CD4-positive, alpha-beta T cell (primary cell): ENCODE data around the gene MED9. TPM values are rescaled to one million over a fixed set of nuclear protein-coding genes. Genes with fewer than 3 reads are reported as not detected.

Experiments used
- ATAC-seq: fragments of 200-7000 bp; cut with Tn5 transposase; one replicate; pipeline ENCODE4 v1.10.0; 2022; ENCODE audit warnings: mild to moderate bottlenecking; ENCODE audit not compliant: poor library complexity
- CTCF ChIA-PET: fragments of 350-600 bp; sonication (Branson Sonifier 250); formaldehyde crosslinking; loops from one replicate; lab custom pipeline; 2021; ENCODE audit warnings: antibody characterized with exemption, inconsistent platforms; lab: Charles Lee
- POLR2A ChIA-PET: fragments of 350-600 bp; sonication (Branson Sonifier 250); formaldehyde crosslinking; loops from one replicate; lab custom pipeline; 2021; ENCODE audit warnings: antibody characterized with exemption, inconsistent platforms; lab: Charles Lee
- DNase-seq, 14 experiments: peaks; one replicate each; pipeline ENCODE4 v3.0.0-alpha.2; 2013 to 2020; ENCODE audit warnings: mixed read lengths in 2 of 14
- H3K27ac ChIP-seq, 2 donors: one replicate each; pipeline versions ENCODE4 v1.5.1 to v1.7.0; 2013; ENCODE audit warnings: low read length in 2 of 2, low read depth in 1 of 2, mild to moderate bottlenecking in 1 of 2
- H3K27me3 ChIP-seq, 2 experiments: 1 replicate in 1 of 2; 2 replicates in 1 of 2; pipeline versions ENCODE4 v1.6.1 to v1.7.0; 2013; ENCODE audit warnings: low read length in 2 of 2, control low read depth in 1 of 2, mild to moderate bottlenecking in 1 of 2, moderate library complexity in 1 of 2; ENCODE audit not compliant: insufficient read depth in 2 of 2, control insufficient read depth in 1 of 2
- H3K36me3 ChIP-seq: one replicate; pipeline ENCODE4 v1.6.1; 2013; ENCODE audit warnings: low read length, control low read depth; ENCODE audit not compliant: insufficient read depth
- H3K4me1 ChIP-seq: one replicate; pipeline ENCODE4 v1.6.1; 2013; ENCODE audit warnings: low read length, control low read depth; ENCODE audit not compliant: insufficient read depth
- H3K4me3 ChIP-seq: one replicate; pipeline ENCODE4 v1.5.1; 2013; ENCODE audit warnings: mild to moderate bottlenecking, low read length, moderate library complexity
- H3K9me3 ChIP-seq, 2 experiments: 1 replicate in 1 of 2; 2 replicates in 1 of 2; pipeline versions ENCODE4 v1.6.1 to v1.7.0; 2013; ENCODE audit warnings: low read length in 2 of 2, mild to moderate bottlenecking in 2 of 2, control low read depth in 1 of 2, moderate library complexity in 1 of 2; ENCODE audit not compliant: control insufficient read depth in 1 of 2, insufficient read depth in 1 of 2
- H3K27ac Mint-ChIP-seq: one replicate; pipeline ENCODE4 v1.8.0; 2020; ENCODE audit warnings: mixed read lengths
- H3K27me3 Mint-ChIP-seq: one replicate; pipeline ENCODE4 v1.8.0; 2021; ENCODE audit warnings: mixed read lengths
- H3K36me3 Mint-ChIP-seq: one replicate; pipeline ENCODE4 v1.8.0; 2021; ENCODE audit warnings: low read depth, mixed read lengths
- H3K4me1 Mint-ChIP-seq: one replicate; pipeline ENCODE4 v1.8.0; 2021; ENCODE audit warnings: low read depth, mixed read lengths
- H3K4me3 Mint-ChIP-seq: one replicate; pipeline ENCODE4 v1.8.0; 2020; ENCODE audit warnings: mild to moderate bottlenecking, mixed read lengths
- H3K9me3 Mint-ChIP-seq: one replicate; pipeline ENCODE4 v1.8.0; 2020; ENCODE audit warnings: mixed read lengths
- CTCF ChIP-seq: fragments of 200-600 bp; IDR thresholded peaks from one replicate; pipeline ENCODE4 v1.8.0; 2022; ENCODE audit warnings: antibody characterized with exemption, mild to moderate bottlenecking
- intact Hi-C, 2 experiments: fragments of 100-400 bp; cut with DNase I in 1 of 2; cut with micrococcal nuclease in 1 of 2; formaldehyde crosslinking; loops; one replicate each; pipeline versions ENCODE4 v1.15.1 to v1.9.0; 2023 to 2025; cut with DNase I, micrococcal nuclease
- total RNA-seq, 174 experiments: library from RNA in 2 of 174; stranded (reverse) in 2 of 174; gene quantifications; one replicate each; pipeline ENCODE4 v1.2.3 and lab custom pipeline; 2021 to 2026

Gene MED9
- total RNA-seq, 2 experiments from 2014 or later = 27.0 to 27.9 TPM

GRCh38 chr17:17500999-17501605, 24.3 kb downstream of the MED9 start:
- Histone ChIP-seq H3K36me3 (no peaks in the 10 kb centered on the region), H3K4me1 (peaks cover 11% of the 10 kb centered on the region), H3K27me3 (peaks cover 0 to 4% of the 10 kb centered on the region in 2 experiments), H3K27ac (no peak overlapping the region), H3K4me3 (no peak overlapping the region), H3K9me3 (no peaks in the 10 kb centered on the region)
- no peaks in the 10 kb centered on the region for H3K4me1 Mint-ChIP-seq
- peak in 3 of 14 experiments; percentile 28 to 51 (median 44) for DNase-seq
- no peaks in the 10 kb centered on the region for H3K9me3 Mint-ChIP-seq
- intact Hi-C loops = loop anchor here in 1 of 2 experiments (5.0 kb wide), 1 partner anchor 66 kb away; no protein-coding TSS in a partner anchor
- peaks cover 6% of the 10 kb centered on the region for H3K27me3 Mint-ChIP-seq
- H3K4me3 Mint-ChIP-seq = no peak overlapping the region
- no peaks in the 10 kb centered on the region for H3K36me3 Mint-ChIP-seq
- no peak overlapping the region for H3K27ac Mint-ChIP-seq
- ATAC-seq = no peak
- ChIA-PET CTCF (no interaction called here), POLR2A (no interaction called here)
- no peak for TF ChIP-seq CTCF

GRCh38 chr17:17502741-17503565, 26.2 kb downstream of the MED9 start:
- no peak overlapping the region for H3K4me3 Mint-ChIP-seq
- intact Hi-C loops = loop anchor here in 1 of 2 experiments (5.0 kb wide), 1 partner anchor 64 kb away; no protein-coding TSS in a partner anchor
- peaks cover 6% of the 10 kb centered on the region for H3K27me3 Mint-ChIP-seq
- POLR2A ChIA-PET = no interaction called here
- no peak overlapping the region for H3K27ac Mint-ChIP-seq
- peaks cover 0 to 4% of the 10 kb centered on the region in 2 experiments for H3K27me3 ChIP-seq
- H3K4me3 ChIP-seq = no peak overlapping the region
- H3K9me3 ChIP-seq = no peaks in the 10 kb centered on the region
- H3K36me3 ChIP-seq = no peaks in the 10 kb centered on the region
- ATAC-seq (no peak), DNase-seq (no peak)
- H3K4me1 ChIP-seq = no peaks in the 10 kb centered on the region
- no peak overlapping the region for H3K27ac ChIP-seq
- no peaks in the 10 kb centered on the region for H3K36me3 Mint-ChIP-seq
- no peaks in the 10 kb centered on the region for H3K4me1 Mint-ChIP-seq
- no peak for TF ChIP-seq CTCF
- no peaks in the 10 kb centered on the region for H3K9me3 Mint-ChIP-seq
- CTCF ChIA-PET = no interaction called here

GRCh38 chr17:17503566-17504130, 26.8 kb downstream of the MED9 start:
- Histone ChIP-seq H3K9me3 (no peaks in the 10 kb centered on the region), H3K4me1 (no peaks in the 10 kb centered on the region), H3K36me3 (no peaks in the 10 kb centered on the region), H3K27me3 (peaks cover 0 to 3% of the 10 kb centered on the region in 2 experiments), H3K4me3 (no peak overlapping the region), H3K27ac (no peak overlapping the region)
- H3K36me3 Mint-ChIP-seq = no peaks in the 10 kb centered on the region
- ATAC-seq (no peak), DNase-seq (no peak)
- no peak overlapping the region for H3K4me3 Mint-ChIP-seq
- H3K27ac Mint-ChIP-seq = no peak overlapping the region
- intact Hi-C loops = loop anchor here in 1 of 2 experiments (5.0 kb wide), 1 partner anchor 64 kb away; no protein-coding TSS in a partner anchor
- H3K27me3 Mint-ChIP-seq = peaks cover 6% of the 10 kb centered on the region
- no peaks in the 10 kb centered on the region for H3K9me3 Mint-ChIP-seq
- ChIA-PET POLR2A (no interaction called here), CTCF (no interaction called here)
- TF ChIP-seq CTCF = no peak
- no peaks in the 10 kb centered on the region for H3K4me1 Mint-ChIP-seq
